ENCODE results near the gene MGMT. TPM values are rescaled to one million over a fixed set of nuclear protein-coding genes. Genes with fewer than 3 reads are reported as not detected.

Gene MGMT
- total and polyA plus RNA-seq, 9 of the 15 experiments (the other 6 are each of a cell fraction or from before 2014, with no cell fraction given) = 0.03 to 0.29 (median 0.11) TPM; not detected in 4

DNA sequence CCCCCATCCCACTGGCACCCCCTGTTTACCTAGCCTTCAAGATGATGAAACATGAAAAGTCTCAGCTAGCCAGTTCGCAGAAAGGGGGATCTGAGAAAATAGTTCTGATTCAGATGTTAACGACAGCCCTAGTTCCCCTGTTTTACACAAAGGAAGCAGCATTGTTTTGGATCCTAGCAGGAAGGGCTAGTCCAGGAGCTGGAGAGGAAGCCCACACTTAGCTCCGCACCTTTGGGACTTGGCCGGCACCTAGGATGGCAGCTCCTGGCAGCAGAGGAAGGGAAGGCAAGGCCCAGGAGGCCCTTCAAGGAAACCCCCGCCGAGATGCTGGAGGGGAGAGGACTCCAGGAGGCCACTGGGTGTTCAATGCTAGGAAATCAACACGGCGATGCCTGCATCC, 29.0 kb upstream of the MGMT start:
- BruUV-seq (replicated peaks) = no TSS peak
- Histone ChIP-seq H3K27ac (ENCODE audit: extremely low read depth, low read depth, low read length) (no peak overlapping the region), H3K9ac (ENCODE audit: insufficient read depth in 1 of 2, low read depth in 2 of 2, low read length in 2 of 2) (no peak overlapping the region), H3K4me2 (ENCODE audit: insufficient read depth, low read length) (no peak overlapping the region), H4K20me1 (replicated peaks; ENCODE audit: control insufficient read depth, insufficient read depth, low read length) (no peaks in the 10 kb centered on the region), H3K9me3 (replicated peaks; ENCODE audit: control insufficient read depth, insufficient read depth, low read depth, low read length) (no peaks in the 10 kb centered on the region), H3K9me1 (ENCODE audit: control insufficient read depth, insufficient read depth, low read length) (no peaks in the 10 kb centered on the region), H3K4me1 (replicated peaks in 1 of 2; ENCODE audit: control insufficient read depth in 2 of 2, insufficient read depth in 2 of 2, low read length in 2 of 2) (no peaks in the 10 kb centered on the region), H3K4me3 (no peak overlapping the region), H3K36me3 (ENCODE audit: control insufficient read depth, insufficient read depth, low read length) (no peaks in the 10 kb centered on the region), H2AFZ (ENCODE audit: low read depth, low read length) (no peak overlapping the region), H3K79me2 (ENCODE audit: control insufficient read depth, insufficient read depth, low read length) (no peaks in the 10 kb centered on the region), H3K27me3 (ENCODE audit: control insufficient read depth in 2 of 2, insufficient read depth in 2 of 2, low read length in 2 of 2) (peaks cover 0 to 6% of the 10 kb centered on the region in 2 experiments; a peak in 2 of 5 replicates)
- ChIA-PET CTCF (ENCODE audit: low intra/inter-chr PET ratio) (no interaction called here), POLR2A (interaction anchor here (0.6 to 0.7 kb wide), 2 partner anchors 1315 to 1596 kb away, joined by 3 read pairs; no protein-coding TSS in a partner anchor)
- no peak for DNase-seq (ENCODE audit: extremely low read depth in 1 of 4, low spot score in 3 of 4)
- WGBS (ENCODE audit: insufficient coverage, low coverage, missing lambda C conversion rate) = 0% methylated on average over 5 of the region's 8 CpGs
- TF ChIP-seq, protein P1, sequence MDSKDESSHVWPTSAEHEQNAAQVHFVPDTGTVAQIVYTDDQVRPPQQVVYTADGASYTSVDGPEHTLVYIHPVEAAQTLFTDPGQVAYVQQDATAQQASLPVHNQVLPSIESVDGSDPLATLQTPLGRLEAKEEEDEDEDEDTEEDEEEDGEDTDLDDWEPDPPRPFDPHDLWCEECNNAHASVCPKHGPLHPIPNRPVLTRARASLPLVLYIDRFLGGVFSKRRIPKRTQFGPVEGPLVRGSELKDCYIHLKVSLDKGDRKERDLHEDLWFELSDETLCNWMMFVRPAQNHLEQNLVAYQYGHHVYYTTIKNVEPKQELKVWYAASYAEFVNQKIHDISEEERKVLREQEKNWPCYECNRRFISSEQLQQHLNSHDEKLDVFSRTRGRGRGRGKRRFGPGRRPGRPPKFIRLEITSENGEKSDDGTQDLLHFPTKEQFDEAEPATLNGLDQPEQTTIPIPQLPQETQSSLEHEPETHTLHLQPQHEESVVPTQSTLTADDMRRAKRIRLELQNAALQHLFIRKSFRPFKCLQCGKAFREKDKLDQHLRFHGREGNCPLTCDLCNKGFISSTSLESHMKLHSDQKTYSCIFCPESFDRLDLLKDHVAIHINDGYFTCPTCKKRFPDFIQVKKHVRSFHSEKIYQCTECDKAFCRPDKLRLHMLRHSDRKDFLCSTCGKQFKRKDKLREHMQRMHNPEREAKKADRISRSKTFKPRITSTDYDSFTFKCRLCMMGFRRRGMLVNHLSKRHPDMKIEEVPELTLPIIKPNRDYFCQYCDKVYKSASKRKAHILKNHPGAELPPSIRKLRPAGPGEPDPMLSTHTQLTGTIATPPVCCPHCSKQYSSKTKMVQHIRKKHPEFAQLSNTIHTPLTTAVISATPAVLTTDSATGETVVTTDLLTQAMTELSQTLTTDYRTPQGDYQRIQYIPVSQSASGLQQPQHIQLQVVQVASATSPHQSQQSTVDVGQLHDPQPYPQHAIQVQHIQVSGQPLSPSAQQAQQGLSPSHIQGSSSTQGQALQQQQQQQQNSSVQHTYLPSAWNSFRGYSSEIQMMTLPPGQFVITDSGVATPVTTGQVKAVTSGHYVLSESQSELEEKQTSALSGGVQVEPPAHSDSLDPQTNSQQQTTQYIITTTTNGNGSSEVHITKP (IDR thresholded peaks at IDR 0.05; ENCODE audit: partially characterized antibody) = no peak
- TF ChIP-seq EGR1 (conservative IDR thresholded peaks at IDR 0.05) (no peak), KLF6 (CRISPR knock-in tag; IDR thresholded peaks at IDR 0.05; ENCODE audit: borderline replicate concordance) (no peak), KDM2B (CRISPR knock-in tag; IDR thresholded peaks at IDR 0.05) (no peak), CAMTA2 (CRISPR knock-in tag; conservative IDR thresholded peaks at IDR 0.05) (no peak), SIRT6 (IDR thresholded peaks at IDR 0.05; ENCODE audit: low read depth, low read length) (no peak), CBFA2T3 (IDR thresholded peaks at IDR 0.05) (no peak), BRD4 (IDR thresholded peaks at IDR 0.05) (no peak), TRIM28 (IDR thresholded peaks at IDR 0.05) (no peak), ZFP30 (CRISPR knock-in tag; IDR thresholded peaks at IDR 0.05; ENCODE audit: borderline replicate concordance) (no peak), HEY1 (CRISPR knock-in tag; IDR thresholded peaks at IDR 0.05; ENCODE audit: borderline replicate concordance) (no peak), HDAC6 (IDR thresholded peaks at IDR 0.05; ENCODE audit: low read depth, low read length) (no peak), MAZ (CRISPR knock-in tag; conservative IDR thresholded peaks at IDR 0.05 in 1 of 2, IDR thresholded peaks at IDR 0.05 in 1 of 2) (no peak)
- TF ChIP-seq, protein P2, sequence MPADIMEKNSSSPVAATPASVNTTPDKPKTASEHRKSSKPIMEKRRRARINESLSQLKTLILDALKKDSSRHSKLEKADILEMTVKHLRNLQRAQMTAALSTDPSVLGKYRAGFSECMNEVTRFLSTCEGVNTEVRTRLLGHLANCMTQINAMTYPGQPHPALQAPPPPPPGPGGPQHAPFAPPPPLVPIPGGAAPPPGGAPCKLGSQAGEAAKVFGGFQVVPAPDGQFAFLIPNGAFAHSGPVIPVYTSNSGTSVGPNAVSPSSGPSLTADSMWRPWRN (IDR thresholded peaks at IDR 0.05; ENCODE audit: low read depth) = no peak
- ATAC-seq = no peak
- no peak for FAIRE-seq
- intact Hi-C loops (cut with micrococcal nuclease) (no loop called here), in situ Hi-C loops (cut with MboI) (no loop called here)

All from K562 (cell line).